ENCODE data around the gene UBE4B. TPM values are rescaled to one million over a fixed set of nuclear protein-coding genes. Genes with fewer than 3 reads are reported as not detected.

Gene UBE4B
- total and polyA plus RNA-seq, 10 of the 15 experiments (the other 5 are each of a cell fraction or from before 2014, with no cell fraction given): 2.9 to 32.6 (median 20.7) TPM

DNA sequence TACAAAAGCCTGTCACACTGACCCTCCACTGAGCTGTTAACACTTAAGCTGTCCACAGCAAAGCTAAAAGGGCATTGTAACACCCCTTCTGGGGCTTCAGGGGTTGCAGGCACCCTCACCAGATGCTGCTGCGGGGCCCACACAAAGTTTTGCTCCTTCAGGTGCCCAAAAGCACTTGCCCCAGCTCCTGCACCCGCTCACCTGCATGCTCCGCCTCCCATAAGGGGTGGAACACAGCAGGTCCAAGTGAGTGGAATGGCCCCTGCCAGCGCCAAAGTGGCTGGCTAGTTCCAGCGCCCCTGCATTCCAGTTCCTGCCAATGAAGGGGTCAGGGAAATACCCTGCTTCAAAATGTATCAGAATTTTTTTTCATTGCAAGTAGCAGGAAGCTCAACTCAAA, 43.0 kb upstream of the UBE4B start:
- Histone ChIP-seq H4K20me1 (ENCODE audit: control insufficient read depth, insufficient read depth) (no peaks in the 10 kb centered on the region), H3K27me3 (replicated peaks in 1 of 2; ENCODE audit: control insufficient read depth in 2 of 2, insufficient read depth in 2 of 2, low read length in 1 of 2) (no peaks in the 10 kb centered on the region), H3K36me3 (ENCODE audit: control insufficient read depth in 2 of 2, insufficient read depth in 2 of 2, low read length in 1 of 2) (no peaks in the 10 kb centered on the region), H2AFZ (ENCODE audit: control insufficient read depth, low read depth, low read length) (no peak overlapping the region), H3K9me3 (replicated peaks; ENCODE audit: control insufficient read depth, insufficient read depth, low read length) (no peaks in the 10 kb centered on the region), H3K9ac (ENCODE audit: control insufficient read depth, insufficient read depth, low read length) (no peak overlapping the region), H3K4me1 (ENCODE audit: control insufficient read depth, insufficient read depth, low read length) (no peaks in the 10 kb centered on the region), H3K27ac (ENCODE audit: control insufficient read depth, insufficient read depth) (no peak overlapping the region), H3K4me3 (no peak overlapping the region), H3K79me2 (ENCODE audit: control insufficient read depth, insufficient read depth, low read length) (no peaks in the 10 kb centered on the region), H3K4me2 (ENCODE audit: control insufficient read depth, insufficient read depth) (no peak overlapping the region)
- POLR2A ChIA-PET: no interaction called here
- no TSS peak for BruUV-seq (replicated peaks)
- SMC1A ChIA-PET (ENCODE audit: uncharacterized antibody, unreplicated experiment): no interaction called here
- intact Hi-C loops (cut with micrococcal nuclease; ENCODE audit: unreplicated experiment) (no loop called here), in situ Hi-C loops (cut with MboI) (no loop called here)
- TF ChIP-seq KAT2A (conservative IDR thresholded peaks at IDR 0.05; ENCODE audit: control insufficient read depth, low read depth, low read length): no peak
- no peak for TF ChIP-seq ETV6 (conservative IDR thresholded peaks at IDR 0.05 in 1 of 2, IDR thresholded peaks at IDR 0.05 in 1 of 2; ENCODE audit: borderline replicate concordance in 1 of 2, low read depth in 1 of 2)
- no peak for TF ChIP-seq IKZF1 (conservative IDR thresholded peaks at IDR 0.05)
- TF ChIP-seq TCF7 (IDR thresholded peaks at IDR 0.05; ENCODE audit: borderline replicate concordance): no peak
- TF ChIP-seq, protein P1, sequence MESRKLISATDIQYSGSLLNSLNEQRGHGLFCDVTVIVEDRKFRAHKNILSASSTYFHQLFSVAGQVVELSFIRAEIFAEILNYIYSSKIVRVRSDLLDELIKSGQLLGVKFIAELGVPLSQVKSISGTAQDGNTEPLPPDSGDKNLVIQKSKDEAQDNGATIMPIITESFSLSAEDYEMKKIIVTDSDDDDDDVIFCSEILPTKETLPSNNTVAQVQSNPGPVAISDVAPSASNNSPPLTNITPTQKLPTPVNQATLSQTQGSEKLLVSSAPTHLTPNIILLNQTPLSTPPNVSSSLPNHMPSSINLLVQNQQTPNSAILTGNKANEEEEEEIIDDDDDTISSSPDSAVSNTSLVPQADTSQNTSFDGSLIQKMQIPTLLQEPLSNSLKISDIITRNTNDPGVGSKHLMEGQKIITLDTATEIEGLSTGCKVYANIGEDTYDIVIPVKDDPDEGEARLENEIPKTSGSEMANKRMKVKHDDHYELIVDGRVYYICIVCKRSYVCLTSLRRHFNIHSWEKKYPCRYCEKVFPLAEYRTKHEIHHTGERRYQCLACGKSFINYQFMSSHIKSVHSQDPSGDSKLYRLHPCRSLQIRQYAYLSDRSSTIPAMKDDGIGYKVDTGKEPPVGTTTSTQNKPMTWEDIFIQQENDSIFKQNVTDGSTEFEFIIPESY (IDR thresholded peaks at IDR 0.05): no peak
- TF ChIP-seq, protein P2, sequence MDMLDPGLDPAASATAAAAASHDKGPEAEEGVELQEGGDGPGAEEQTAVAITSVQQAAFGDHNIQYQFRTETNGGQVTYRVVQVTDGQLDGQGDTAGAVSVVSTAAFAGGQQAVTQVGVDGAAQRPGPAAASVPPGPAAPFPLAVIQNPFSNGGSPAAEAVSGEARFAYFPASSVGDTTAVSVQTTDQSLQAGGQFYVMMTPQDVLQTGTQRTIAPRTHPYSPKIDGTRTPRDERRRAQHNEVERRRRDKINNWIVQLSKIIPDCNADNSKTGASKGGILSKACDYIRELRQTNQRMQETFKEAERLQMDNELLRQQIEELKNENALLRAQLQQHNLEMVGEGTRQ (IDR thresholded peaks at IDR 0.05; ENCODE audit: borderline replicate concordance, low read depth, low read length): no peak
- no peak for TF ChIP-seq TARDBP (IDR thresholded peaks at IDR 0.05; ENCODE audit: borderline replicate concordance)
- TF ChIP-seq, protein P3, sequence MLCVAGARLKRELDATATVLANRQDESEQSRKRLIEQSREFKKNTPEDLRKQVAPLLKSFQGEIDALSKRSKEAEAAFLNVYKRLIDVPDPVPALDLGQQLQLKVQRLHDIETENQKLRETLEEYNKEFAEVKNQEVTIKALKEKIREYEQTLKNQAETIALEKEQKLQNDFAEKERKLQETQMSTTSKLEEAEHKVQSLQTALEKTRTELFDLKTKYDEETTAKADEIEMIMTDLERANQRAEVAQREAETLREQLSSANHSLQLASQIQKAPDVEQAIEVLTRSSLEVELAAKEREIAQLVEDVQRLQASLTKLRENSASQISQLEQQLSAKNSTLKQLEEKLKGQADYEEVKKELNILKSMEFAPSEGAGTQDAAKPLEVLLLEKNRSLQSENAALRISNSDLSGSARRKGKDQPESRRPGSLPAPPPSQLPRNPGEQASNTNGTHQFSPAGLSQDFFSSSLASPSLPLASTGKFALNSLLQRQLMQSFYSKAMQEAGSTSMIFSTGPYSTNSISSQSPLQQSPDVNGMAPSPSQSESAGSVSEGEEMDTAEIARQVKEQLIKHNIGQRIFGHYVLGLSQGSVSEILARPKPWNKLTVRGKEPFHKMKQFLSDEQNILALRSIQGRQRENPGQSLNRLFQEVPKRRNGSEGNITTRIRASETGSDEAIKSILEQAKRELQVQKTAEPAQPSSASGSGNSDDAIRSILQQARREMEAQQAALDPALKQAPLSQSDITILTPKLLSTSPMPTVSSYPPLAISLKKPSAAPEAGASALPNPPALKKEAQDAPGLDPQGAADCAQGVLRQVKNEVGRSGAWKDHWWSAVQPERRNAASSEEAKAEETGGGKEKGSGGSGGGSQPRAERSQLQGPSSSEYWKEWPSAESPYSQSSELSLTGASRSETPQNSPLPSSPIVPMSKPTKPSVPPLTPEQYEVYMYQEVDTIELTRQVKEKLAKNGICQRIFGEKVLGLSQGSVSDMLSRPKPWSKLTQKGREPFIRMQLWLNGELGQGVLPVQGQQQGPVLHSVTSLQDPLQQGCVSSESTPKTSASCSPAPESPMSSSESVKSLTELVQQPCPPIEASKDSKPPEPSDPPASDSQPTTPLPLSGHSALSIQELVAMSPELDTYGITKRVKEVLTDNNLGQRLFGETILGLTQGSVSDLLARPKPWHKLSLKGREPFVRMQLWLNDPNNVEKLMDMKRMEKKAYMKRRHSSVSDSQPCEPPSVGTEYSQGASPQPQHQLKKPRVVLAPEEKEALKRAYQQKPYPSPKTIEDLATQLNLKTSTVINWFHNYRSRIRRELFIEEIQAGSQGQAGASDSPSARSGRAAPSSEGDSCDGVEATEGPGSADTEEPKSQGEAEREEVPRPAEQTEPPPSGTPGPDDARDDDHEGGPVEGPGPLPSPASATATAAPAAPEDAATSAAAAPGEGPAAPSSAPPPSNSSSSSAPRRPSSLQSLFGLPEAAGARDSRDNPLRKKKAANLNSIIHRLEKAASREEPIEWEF (IDR thresholded peaks at IDR 0.05; ENCODE audit: insufficient replicate concordance, low read depth, low read length): no peak
- no peak for TF ChIP-seq BHLHE40 (IDR thresholded peaks at IDR 0.05; ENCODE audit: borderline replicate concordance in 1 of 2, low read depth in 2 of 2, low read length in 1 of 2)
- CTCF ChIA-PET: interaction anchor here (0.6 to 0.7 kb wide), 2 partner anchors 39 to 65 kb away, joined by 4 read pairs; no protein-coding TSS in a partner anchor
- no peak for ATAC-seq
- WGBS (ENCODE audit: insufficient coverage, insufficient replicate concordance, low lambda C conversion rate, missing lambda C conversion rate): 88% methylated on average over 5 of the region's 5 CpGs
- RAD21 ChIA-PET (ENCODE audit: unreplicated experiment): no interaction called here
- DNase-seq (ENCODE audit: low read depth, low spot score): no peak
- FAIRE-seq: no peak
